Measurements from ENCODE around the gene BACH2. TPM values are rescaled to one million over a fixed set of nuclear protein-coding genes. Genes with fewer than 3 reads are reported as not detected.

BACH2 gene
- total and polyA plus RNA-seq, 2 of the 4 experiments (the other 2 are of a cell fraction): 1.3 to 1.4 TPM

DNA sequence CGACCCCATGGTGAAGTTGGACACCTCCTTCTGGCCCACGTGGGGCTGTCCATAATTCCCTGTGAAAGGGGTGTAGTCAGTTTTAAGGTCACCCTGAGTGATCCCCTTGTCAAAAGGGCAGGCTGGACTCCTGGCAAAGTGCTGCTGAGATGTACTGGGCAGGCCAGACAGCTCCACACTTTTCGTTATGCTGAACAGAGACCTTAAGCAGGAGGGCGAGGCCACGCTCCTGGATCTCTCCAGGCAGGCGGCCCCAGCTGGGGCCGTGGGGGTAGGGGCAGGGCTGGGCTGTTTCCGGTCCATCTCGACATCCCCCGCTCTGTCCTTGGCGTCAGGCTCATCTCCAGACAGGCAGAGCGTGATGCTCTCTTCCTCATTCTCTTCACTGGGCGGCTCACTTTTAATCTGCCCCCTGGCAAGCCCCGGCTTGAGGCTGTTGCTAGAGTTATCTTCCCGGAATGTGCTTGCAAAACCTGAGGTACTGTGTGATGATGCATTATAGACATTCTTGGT, 345.7 kb downstream of the BACH2 start:
- intact Hi-C loops (cut with micrococcal nuclease): no loop called here
- Histone ChIP-seq H4K5ac (ENCODE audit: low read depth, low read length) (no peak overlapping the region), H3K4me3 (ENCODE audit: insufficient read depth, low read depth, low read length) (no peak overlapping the region), H3K56ac (ENCODE audit: extremely low read depth, insufficient read depth, low read length) (no peak overlapping the region), H2BK20ac (ENCODE audit: low read depth, low read length) (no peak overlapping the region), H3K27me3 (ENCODE audit: control insufficient read depth, insufficient read depth, low read length) (no peaks in the 10 kb centered on the region), H2AK9ac (replicated peaks; ENCODE audit: low read depth, low read length, poor library complexity) (no peak overlapping the region), H3K36me3 (ENCODE audit: control insufficient read depth, insufficient read depth, low read length) (no peaks in the 10 kb centered on the region), H3K9ac (ENCODE audit: low read depth, low read length) (no peak overlapping the region), H3K27ac (ENCODE audit: insufficient read depth, low read length) (no peak overlapping the region), H4K20me1 (ENCODE audit: insufficient read depth, low read length) (no peaks in the 10 kb centered on the region), H3K14ac (replicated peaks; ENCODE audit: low read depth, low read length) (no peak overlapping the region), H3K4me1 (ENCODE audit: control insufficient read depth, insufficient read depth, low read length) (peaks cover 1% of the 10 kb centered on the region; the same call in 1 of the 2 replicates), H2AK5ac (ENCODE audit: low read depth, low read length) (no peak overlapping the region), H3K23ac (ENCODE audit: low read depth, low read length) (no peak overlapping the region), H3K4ac (ENCODE audit: low read depth, low read length) (no peak overlapping the region), H2BK120ac (ENCODE audit: low read depth, low read length) (no peak overlapping the region), H2AFZ (replicated peaks; ENCODE audit: low read length, poor library complexity) (no peak overlapping the region), H3K4me2 (ENCODE audit: low read depth, low read length) (no peak overlapping the region), H3K9me3 (ENCODE audit: control insufficient read depth, insufficient read depth, low read length) (no peaks in the 10 kb centered on the region), H3K79me1 (ENCODE audit: low read depth in 1 of 2, low read length in 2 of 2) (no peaks in the 10 kb centered on the region), H4K91ac (ENCODE audit: insufficient read depth, low read depth, low read length) (no peak overlapping the region), H2BK15ac (ENCODE audit: low read depth, low read length) (no peak overlapping the region), H3K9me1 (ENCODE audit: insufficient read depth, low read length) (no peaks in the 10 kb centered on the region; the same call in 1 of the 2 replicates), H4K8ac (ENCODE audit: low read depth in 2 of 2, low read length in 2 of 2) (no peak overlapping the region), H2BK5ac (ENCODE audit: low read depth, low read length, poor library complexity, severe bottlenecking) (no peak overlapping the region), H3K18ac (ENCODE audit: low read depth, low read length) (no peak overlapping the region)
- in situ Hi-C loops (cut with MboI; ENCODE audit: low sequenced_read_pairs): no loop called here
- ATAC-seq (ENCODE audit: low read depth) (no peak), DNase-seq (no peak)
- dilution Hi-C loops (cut with HindIII; ENCODE audit: low sequenced_read_pairs, unreplicated experiment): no loop called here
- ChIA-PET POLR2A (ENCODE audit: unreplicated experiment) (no interaction called here), CTCF (interaction anchor here (0.5 kb wide), 1 partner anchor 191 kb away, joined by 3 read pairs; no protein-coding TSS in a partner anchor)
- no peak for TF ChIP-seq SMC3 (IDR thresholded peaks at IDR 0.05; ENCODE audit: low read depth, low read length)
- TF ChIP-seq CHD1 (IDR thresholded peaks at IDR 0.05; ENCODE audit: low read depth, low read length): no peak
- TF ChIP-seq CEBPB (IDR thresholded peaks at IDR 0.05; ENCODE audit: low read depth, low read length): no peak
- no peak for TF ChIP-seq BHLHE40 (IDR thresholded peaks at IDR 0.05; ENCODE audit: low read depth, low read length)
- 96% methylated on average over 4 of the region's 15 CpGs; no CpG with 5 or more reads in 1 of the 2 experiments for WGBS, 2 experiments (ENCODE audit: extremely low coverage in 2 of 2, insufficient read length in 1 of 2)
- BruUV-seq (replicated peaks): no TSS peak
